Measurements from ENCODE around the gene ZG16B. TPM values are rescaled to one million over a fixed set of nuclear protein-coding genes. Genes with fewer than 3 reads are reported as not detected.

ZG16B gene
- polyA plus RNA-seq, 1 experiment = 0.10 TPM

- TF ChIP-seq CTCF (IDR thresholded peaks at IDR 0.05; ENCODE audit: insufficient read depth, low read depth, low read length) = no peak
- DNase-seq (ENCODE audit: low read depth) = no peak
- ChIA-PET POLR2A (no interaction called here), CTCF (no interaction called here)
- peaks cover 33% of the 10 kb centered on the region for H3K27me3 ChIP-seq (ENCODE audit: control insufficient read depth, insufficient read depth, low read length)
- no peak overlapping the region for H3K4me3 ChIP-seq (ENCODE audit: low read depth, low read length)
- H3K36me3 ChIP-seq (ENCODE audit: control insufficient read depth, insufficient read depth, low read length) = no peaks in the 10 kb centered on the region
These were observed 11.7 kb upstream of the ZG16B start for GRCh38 chr16:2818272-2818876.

GRCh38 chr16:2819179-2819938 lies 10.7 kb upstream of the ZG16B start:
- CTCF ChIA-PET = interaction anchor here (1.3 kb wide), 1 partner anchor 19 kb away, joined by 3 read pairs; no protein-coding TSS in a partner anchor
- Histone ChIP-seq H3K4me3 (ENCODE audit: low read depth, low read length) (no peak overlapping the region), H3K36me3 (ENCODE audit: control insufficient read depth, insufficient read depth, low read length) (no peaks in the 10 kb centered on the region), H3K27me3 (ENCODE audit: control insufficient read depth, insufficient read depth, low read length) (peaks cover 33% of the 10 kb centered on the region)
- no peak for DNase-seq (ENCODE audit: low read depth)
- TF ChIP-seq CTCF (IDR thresholded peaks at IDR 0.05; ENCODE audit: insufficient read depth, low read depth, low read length) = no peak
- POLR2A ChIA-PET = no interaction called here

GRCh38 chr16:2819939-2820835 lies 9.9 kb upstream of the ZG16B start:
- peaks cover 31% of the 10 kb centered on the region for H3K27me3 ChIP-seq (ENCODE audit: control insufficient read depth, insufficient read depth, low read length)
- H3K36me3 ChIP-seq (ENCODE audit: control insufficient read depth, insufficient read depth, low read length) = no peaks in the 10 kb centered on the region
- CTCF ChIA-PET = interaction anchor here (1.3 to 2.3 kb wide), 2 partner anchors 18 to 20 kb away, joined by 3 to 7 read pairs; no protein-coding TSS in a partner anchor
- no peak for TF ChIP-seq CTCF (IDR thresholded peaks at IDR 0.05; ENCODE audit: insufficient read depth, low read depth, low read length)
- no peak for DNase-seq (ENCODE audit: low read depth)
- POLR2A ChIA-PET = no interaction called here
- no peak overlapping the region for H3K4me3 ChIP-seq (ENCODE audit: low read depth, low read length)

GRCh38 chr16:2820836-2821486 lies 9.1 kb upstream of the ZG16B start:
- no peak for DNase-seq (ENCODE audit: low read depth)
- TF ChIP-seq CTCF (IDR thresholded peaks at IDR 0.05; ENCODE audit: insufficient read depth, low read depth, low read length) = no peak
- POLR2A ChIA-PET = no interaction called here
- H3K27me3 ChIP-seq (ENCODE audit: control insufficient read depth, insufficient read depth, low read length) = peaks cover 29% of the 10 kb centered on the region
- H3K4me3 ChIP-seq (ENCODE audit: low read depth, low read length) = no peak overlapping the region
- no peaks in the 10 kb centered on the region for H3K36me3 ChIP-seq (ENCODE audit: control insufficient read depth, insufficient read depth, low read length)
- CTCF ChIA-PET = interaction anchor here (1.3 to 2.3 kb wide), 2 partner anchors 18 to 20 kb away, joined by 3 to 7 read pairs; no protein-coding TSS in a partner anchor
